ENCODE results near the gene ZNF652.
"Not testable (repeated sequence)": the region's sequence is repeated elsewhere in the genome, so short reads cannot be mapped to it uniquely, and the experiment has no call there.

Gene ZNF652

DNA sequence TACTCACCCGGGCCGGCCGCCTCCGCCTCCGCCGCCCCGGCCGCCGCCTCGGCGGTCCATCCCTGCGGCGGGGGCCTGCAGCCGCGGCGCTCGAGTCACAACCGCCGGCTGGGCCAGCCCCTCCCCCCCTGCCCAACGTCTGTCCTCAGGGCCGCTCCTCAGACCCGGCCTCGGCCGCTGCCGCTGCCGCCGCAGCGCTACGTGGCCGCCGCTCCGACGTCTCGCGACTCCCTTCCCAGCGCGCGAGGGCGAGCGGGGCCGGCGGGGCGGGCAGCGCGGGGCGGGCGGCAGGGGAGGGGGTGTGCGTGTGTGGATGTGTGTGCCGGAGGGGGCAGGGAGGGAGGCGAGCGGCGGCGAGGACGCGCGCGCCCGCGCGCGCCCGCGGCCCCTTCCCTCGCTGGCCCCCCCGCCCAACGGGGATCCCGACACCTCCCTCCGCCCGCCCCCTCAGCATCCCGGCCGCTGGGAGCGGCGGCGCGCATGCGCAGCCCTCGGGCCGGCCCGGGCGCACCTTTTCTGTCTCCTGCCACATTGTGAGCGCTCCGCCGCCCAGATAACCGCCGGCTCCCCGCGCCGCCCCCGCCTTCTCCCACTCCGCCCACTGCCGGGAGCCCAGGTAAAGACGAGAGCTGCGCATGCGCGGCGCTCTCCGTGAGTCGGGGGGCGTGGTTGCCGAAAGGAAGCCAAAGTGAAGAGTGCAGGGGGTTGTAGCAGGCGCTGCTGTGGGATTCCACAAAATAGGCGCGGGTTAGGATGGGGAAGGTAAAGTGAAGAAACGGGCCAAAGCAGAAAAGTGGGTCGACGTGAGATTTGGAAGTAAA lies at the start of gene ZNF652:
Gene ZNF652 (minus strand): TSS at position 349 of the 821 bp plus-strand sequence. CDS start 44,525 bp downstream, outside the sequence.
- peak; percentile 70 for DNase-seq (ENCODE audit: low read depth)

DNA sequence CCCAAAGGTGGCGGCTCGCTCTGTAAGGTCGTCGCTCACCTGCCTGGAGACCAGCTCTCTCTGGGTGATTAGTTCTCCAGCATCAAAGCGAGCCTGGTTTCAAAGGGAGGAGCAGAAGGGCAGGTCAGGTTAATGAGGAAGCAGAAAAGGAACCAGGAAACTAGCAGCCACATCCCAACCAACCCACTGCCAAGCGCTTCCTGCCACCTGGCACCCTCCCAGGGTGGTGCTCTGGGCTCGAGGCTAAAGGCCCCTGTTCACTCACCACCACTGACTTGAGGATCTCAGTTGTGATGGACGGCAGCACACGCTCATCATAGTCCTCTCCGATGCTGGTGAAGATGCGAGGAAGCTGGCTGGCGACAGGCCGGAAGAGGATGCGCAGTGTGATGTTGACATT lies 47.0 kb upstream of the ZNF652 start:
- DNase-seq (ENCODE audit: low read depth): no peak

DNA sequence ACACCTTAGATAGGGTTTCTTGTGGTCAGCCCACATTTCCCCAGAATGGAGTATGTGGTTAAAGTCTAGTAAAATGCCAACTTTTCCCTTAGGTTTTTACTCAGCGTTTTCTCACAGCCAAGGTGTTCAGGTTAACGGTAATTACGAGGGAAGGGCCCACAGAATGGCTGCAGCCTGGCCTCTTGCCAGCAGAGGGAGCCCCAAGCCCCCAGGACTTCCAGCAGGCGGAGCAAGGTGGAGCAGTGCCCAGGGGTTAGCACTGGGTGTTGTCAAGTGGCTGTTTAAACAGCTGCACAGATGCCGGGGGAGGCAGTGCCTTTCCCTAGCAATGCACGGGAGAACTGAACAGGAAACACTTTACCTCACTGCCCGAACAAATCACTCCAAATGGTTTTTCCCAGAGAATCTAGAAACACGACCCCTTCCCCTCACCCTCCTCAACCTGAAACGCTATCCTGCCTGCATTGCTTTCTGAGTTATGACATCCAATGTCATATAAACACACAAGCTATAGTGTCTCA lies 46.0 kb upstream of the ZNF652 start:
- peak; percentile 47 for DNase-seq (ENCODE audit: low read depth)

DNA sequence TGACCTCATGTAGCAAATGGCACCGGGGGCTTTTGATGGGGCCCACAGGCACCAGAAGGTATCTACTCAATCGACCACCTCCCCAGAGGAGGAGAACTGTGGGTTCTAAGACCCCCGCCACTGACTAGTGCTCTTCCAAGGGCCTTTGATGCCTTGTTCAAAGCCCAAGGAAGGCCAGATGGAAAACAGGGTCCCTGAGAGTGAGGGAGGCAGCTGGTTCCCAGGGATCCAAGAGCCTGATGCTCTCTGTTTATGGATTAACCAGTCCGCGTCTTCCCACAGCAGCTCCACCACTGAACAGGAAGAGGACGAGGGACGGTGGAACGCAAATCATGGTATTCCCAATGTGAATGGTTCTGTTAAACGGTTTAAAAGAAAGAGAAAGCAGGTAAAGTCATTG lies 45.0 kb upstream of the ZNF652 start:
- DNase-seq (ENCODE audit: low read depth): no peak

DNA sequence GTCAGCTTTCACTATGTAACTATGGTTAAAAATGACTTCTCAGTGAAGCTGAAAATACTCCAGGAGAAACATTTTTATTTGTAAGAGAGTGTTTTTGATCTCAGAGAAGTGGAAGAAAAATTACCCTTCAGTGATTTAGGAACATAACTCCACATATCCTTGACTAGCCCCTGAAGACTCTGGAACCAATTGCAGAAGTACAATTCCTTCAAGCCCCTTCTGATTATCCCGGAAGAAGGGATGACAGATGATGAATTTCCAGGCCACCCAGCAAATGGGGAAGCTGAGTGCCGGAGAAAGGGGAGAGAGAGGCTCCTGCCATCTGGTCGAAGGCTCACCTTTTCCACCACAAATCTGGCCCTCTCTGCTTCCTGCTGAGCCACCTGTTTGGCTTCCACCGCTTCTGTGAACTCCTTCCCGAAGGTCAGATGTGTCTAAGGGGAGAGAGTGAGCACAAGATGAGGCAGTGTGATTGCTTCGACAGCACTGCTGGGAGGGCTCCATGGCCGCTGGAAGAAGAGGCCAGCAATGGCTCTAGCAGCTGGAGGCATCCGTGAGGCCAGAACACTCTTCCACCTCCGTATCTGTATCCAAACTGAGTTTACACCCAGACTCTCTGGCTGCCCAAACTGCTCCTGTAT lies 44.5 kb upstream of the ZNF652 start:
- DNase-seq (ENCODE audit: low read depth): no peak

DNA sequence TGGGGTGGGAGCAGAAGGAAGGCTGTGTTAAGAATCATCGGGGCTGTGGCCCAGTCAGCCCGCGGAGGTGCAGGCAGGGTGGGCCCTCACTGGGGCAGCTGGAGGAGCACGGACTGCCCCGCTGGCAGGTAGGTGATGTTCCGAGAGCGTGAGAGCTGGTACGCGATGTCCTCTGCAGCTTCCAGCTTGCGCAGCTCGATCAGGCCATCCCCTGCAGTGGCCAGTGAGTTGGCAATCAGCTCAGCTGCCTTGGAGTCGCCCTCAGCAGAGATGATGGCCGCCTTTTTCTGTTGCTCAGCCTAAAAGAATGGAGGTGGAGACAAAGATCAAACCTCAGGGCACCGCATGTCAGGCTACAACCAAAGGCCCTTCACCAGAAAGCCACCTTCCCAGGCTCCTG lies 42.9 kb upstream of the ZNF652 start:
- no peak for DNase-seq (ENCODE audit: low read depth)

DNA sequence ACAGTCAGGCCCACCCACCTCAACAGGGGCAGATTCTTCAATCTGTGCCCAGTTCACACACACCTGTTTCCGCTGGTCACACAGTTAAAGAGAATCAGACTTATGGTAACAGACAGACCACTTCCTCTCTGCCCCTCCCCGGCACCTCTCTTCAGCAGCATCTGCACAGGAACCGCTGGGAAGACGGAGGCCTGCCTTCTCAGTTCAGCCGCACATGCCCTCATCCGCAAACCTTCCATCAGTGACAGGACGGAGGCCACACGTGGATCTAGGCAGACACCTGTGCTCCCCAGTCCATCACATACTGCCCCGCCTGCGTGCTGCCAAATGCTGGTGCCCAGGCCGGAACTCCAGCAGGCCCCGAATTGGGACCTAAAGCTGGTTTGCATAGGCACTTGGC lies 42.3 kb upstream of the ZNF652 start:
- no peak for DNase-seq (ENCODE audit: low read depth)

DNA sequence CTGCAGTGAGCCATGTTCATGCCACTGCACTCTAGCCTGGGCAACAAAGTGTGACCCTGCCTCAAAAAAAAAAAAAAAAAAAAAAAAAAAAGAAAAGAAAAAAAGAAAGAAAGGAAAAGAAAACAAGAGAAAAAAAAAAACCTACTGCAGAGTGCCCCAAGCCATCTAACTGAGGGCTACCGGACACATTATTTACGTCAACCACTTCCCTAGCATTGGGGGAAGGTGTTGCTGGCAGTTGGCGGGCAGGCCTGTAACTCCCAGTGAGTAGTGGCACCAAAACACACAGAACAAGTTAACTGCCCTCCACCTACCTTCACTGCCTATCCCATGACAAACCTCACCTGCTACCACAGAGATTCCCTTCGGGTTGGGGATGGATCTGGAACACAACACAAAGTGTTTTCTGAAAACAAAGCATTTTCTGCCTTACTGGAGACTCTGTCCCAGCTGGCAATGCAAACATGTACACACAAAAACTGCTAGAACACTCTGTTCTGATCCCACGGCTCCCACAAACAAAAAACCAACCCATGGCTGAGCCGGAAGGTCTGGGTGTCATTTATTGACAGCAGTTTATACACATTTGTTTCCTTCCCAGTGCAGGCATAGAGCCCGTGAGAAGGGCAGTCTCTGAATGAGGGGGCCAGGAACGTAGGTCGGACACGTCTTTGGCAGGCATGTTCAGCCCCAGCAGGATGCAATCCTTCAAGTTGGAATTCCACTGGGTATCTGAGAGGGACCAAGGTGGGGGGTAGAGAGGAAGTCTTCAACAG lies 41.7 kb upstream of the ZNF652 start:
- DNase-seq (ENCODE audit: low read depth): no peak

DNA sequence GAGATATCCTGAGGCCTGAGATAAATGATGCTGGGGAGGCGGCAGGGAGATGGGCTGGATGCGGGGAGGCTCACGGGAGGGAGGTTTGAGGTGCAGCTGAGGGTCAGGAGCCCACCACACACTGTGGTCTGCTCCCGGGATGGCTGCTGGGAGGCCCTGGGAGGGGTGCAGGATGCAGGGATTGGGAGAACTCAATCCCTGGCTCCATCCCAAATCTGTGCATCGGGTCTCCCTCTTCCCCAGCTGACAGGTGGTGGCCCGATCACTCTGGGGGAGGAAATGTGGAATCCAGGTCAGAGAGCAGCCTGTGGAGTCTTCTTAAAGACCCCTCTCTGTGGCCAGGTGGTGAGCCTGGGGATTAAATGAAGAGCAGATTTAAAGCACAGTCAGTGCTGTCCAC lies 40.7 kb upstream of the ZNF652 start:
- DNase-seq (ENCODE audit: low read depth): no peak

DNA sequence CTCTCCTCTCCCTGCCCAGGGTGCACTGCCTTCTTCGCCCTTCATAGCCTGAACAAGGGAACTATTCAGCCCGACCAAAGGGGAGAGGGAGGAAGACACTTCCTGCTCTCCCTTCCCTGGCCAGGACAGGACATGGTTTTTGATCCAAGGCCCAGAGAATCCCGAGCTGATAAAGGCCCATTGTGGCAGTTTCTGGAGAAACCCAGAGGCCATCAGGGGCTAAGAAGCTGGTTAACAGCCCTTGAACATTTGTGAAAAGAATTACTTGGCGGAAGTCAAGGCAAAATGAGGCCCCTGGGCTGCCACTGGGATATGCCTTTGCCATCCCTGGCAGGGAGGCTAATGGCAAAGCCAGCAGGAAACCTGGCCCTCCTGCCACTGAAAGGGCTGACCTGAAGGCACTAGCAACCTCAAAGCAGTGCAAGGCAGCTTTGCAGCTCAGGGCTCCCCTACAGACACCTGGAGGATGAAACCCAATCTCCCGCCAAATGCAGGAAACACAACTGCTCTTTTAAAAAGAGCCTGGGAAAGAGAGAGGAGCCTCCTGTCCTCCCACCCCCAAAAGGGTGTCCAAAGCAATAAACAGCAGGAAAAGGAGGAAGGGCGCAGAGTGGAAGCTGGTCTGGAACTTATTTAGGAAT lies 40.0 kb upstream of the ZNF652 start:
- DNase-seq (ENCODE audit: low read depth): no peak

DNA sequence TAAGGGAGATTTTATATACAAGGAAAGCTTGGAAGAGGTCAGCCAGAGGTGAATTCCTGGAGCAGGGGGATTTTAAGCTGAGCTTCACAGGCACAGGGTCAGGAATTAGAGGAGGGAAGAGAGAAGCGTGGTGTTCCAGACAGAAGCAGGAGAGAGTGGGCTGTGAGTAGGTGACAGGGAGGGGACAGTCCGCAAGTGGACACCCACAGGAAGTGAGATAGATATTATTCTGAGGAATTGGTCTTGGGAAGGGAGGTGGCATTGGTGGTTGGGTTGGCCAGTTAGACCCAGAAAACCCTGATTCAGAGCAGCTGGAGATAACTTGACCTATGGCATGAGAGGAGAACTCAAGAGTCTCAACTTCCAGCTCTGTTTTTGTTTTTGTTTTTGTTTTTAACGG lies 37.9 kb upstream of the ZNF652 start:
- no peak for DNase-seq (ENCODE audit: low read depth)

DNA sequence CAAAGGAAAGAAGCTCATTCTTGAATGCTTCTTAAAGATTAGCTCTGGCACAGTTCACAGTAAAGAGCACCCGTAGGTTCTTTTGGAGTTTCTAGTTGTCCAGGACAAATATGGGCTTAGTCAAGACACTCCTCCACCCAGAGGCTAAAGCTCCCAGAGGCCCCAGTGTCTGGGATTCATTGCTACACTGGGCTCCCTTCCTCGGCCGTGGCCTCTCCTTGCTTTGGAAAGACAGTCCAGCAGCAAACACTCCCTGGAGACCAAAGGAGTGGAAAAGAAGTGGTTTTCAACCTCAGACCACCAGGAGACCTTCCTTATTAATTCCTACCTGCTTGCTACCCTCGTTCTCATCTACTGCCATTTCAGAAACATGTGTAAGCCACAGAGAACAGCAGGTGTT lies 35.5 kb upstream of the ZNF652 start:
- no peak for DNase-seq (ENCODE audit: low read depth)

DNA sequence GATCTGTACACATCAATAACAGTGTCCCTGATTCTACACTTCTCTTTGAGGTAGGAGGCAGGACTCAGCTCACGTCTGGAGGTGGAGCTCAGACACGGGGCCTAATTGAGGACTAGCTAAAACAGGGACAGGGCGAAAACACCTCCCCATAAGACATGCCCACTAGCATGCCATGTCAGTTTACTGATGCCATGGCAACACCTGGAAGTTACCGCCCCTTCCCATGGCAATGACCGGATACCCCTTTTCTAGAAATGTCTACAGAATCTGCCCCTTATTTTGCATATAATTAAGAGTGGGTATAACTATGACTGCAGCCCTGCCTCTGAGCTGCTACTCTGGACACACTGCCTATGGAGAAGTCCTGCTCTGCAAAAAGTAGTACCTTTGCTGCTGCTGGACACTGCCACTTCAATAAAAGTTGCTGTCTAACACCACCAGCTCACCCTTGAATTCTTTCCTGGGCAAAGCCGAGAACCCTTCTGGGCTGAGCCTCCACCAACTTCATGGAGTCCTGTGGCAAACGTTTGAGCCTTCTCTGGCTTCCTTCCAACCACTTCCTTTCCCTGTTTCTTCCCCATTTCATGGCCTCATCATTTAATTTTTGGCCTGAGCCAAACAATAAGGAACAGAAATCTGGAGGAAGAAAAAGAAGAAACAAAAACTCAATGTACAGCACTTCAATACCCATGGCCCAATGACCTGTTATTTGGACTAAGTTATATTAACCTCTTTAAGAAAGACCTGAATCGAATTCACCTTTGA lies 31.6 kb upstream of the ZNF652 start:
- DNase-seq (ENCODE audit: low read depth): no peak

DNA sequence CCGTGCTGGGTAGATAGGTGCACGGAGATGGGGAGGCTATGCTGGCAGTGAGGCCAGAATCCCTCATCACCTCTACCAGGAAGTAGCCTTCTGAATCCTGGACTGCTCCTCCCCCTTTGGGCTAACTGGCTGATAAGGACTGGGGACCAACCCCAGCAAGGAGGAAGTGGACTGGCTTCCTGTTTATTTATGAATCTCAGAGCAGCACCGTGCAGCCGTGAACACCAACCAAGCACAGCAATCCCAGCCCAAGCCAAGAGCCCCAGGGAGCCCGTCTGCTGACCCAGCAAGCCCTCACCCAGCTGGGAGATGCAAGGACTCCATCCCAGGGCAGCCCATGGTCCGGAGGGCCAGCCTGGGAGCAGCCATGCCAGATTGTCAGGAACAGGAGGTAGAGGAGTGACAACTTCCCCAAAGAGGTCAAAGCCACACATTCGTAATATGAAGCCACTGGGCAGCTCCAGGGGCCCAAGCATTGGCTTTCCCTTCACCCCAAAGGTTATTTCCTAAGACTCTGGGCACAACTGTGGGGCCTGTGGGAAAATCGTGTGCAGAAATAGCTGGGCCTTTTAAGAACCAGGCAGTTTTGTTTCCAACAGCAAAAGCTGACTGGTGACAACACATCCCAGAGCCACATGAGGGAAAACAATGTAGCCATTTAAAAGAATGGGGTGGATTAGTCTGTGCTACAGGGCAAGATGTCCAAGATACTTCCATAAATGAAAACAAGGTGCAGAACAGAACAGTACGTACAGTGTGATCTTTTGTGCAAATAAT lies 28.7 kb upstream of the ZNF652 start:
- DNase-seq (ENCODE audit: low read depth): peak; percentile 17

DNA sequence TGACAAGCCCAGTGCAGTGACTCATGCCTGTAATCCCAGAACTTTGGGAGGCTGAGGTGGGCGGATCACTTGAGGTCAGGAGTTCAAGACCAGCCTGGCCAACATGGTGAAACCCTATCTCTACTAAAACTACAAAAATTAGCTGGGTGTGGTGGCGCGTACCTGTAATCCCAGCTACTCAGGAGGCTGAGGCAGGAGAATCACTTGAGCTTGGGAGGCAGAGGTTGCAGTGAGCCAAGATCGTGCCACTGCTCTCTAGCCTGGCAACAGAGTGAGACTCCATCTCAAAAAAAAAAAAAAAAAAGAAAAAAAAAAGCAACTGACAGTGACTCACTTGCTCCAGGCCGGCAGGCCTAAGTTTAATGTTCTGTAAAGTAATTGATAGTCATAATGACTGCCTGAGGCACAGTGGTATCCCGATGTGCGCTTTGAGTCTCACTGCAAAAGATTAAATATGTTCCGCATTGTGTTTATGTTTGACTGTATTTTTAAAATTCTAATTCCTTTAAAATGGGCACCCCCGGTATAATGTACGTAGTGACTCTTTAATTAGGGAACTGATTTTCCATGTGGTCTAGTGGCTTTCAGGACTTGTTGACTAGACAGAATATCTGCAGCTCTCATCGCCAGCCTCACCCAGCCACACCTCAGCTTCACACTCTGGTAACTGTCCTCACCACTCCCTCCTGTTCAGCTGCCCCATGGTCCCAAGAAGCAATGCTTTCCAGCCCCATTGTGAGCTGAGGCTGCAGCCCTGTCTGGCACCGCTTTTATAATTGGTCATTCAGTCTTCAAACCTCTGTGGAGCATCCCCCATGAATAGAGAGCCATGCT lies 27.7 kb upstream of the ZNF652 start:
- DNase-seq (ENCODE audit: low read depth): not testable (repeated sequence)

DNA sequence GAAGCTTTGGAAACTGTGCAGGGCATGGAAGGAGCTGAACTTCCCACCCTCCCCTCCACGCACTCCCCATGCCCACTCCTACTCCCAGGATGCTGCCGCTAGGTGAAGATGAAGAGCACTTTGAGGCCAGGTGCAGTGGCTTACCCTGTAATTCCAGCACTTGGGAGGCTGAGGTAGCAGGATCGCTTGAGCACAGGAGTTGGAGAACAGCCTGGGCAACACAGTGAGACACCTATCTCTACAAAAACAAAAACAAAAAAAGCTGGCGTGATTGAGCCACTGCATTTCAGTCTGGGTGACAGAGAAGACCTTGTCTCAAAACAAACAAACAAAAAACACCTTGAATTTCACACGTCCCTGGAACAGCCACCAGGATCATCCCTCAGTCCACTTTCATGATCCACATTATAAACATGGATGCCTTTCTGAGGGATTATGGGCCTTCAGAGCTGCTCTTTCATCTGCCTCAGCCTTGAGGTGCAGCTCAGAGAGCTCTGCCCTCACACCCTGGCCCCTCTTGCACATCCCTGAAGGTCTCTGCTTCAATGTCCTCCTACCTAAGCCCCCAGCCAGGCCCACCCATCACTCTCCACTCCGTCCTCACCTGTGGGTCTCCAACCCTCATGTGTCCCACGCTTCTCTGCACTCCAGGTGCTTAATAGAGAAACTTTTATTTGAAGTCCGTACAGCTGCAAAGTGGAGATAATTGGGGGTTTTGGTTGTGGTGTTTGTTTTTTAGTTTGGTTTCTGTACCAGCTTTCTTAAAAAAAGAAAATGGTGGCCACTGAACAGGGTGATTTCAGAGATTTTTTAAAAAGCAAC lies 26.9 kb upstream of the ZNF652 start:
- DNase-seq (ENCODE audit: low read depth): peak; percentile 14

DNA sequence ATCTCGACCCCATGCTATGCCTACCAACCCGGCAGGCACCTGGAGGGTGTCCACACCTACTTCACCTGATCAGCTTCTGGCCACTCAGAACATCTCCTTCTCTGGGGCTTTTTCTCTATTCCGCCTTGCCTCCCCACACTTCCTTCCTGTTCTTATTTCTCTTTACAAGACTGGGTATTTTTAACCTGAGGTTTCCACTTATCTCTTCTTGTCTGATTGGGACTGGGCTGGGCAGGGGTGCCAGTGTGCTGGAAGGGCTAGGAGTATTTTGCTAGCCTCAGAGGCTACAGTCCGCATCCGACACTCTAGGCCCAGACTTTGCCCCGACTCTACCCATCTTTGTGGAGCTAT lies 26.2 kb upstream of the ZNF652 start:
- no peak for DNase-seq (ENCODE audit: low read depth)

DNA sequence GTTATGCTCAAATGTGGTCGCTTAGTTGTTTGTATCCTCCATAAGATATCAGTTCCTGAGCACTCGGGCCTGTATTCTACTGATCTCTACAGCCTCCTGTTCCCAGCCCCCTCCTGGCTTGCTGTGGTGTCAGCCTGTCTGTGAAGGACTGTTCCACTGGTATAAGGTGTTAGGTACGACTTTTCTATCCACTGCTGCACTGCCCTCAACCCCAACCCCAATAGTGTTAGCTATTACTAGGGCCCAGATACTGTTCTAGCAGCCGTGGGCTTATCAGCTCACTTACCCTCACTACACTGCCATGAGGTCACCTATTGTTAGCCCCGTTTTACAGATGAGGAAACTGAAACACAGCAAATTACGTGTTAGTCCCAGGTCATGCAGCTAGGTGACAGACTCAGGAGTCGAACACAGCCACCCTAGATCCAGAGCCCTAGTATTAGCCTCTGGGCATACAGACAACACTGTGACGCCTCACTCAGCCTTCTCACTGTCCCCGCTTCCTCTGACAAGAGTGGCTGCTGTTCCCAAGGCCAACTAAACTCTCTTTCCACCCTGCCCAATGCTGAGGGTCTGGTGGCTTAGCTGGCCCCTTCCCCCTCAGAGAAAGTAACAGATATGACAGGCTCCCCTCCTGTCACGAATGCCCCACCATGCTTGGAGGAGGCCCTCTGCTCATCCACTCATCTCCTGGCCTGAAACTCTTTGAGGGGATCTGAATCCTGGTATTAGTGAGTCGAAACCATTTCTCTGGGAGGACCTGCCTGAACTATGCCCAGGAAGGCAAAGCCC lies 25.6 kb upstream of the ZNF652 start:
- DNase-seq (ENCODE audit: low read depth): no peak
